ENCODE data around the gene SLC7A9.
"Not testable (repeated sequence)": the region's sequence is repeated elsewhere in the genome, so short reads cannot be mapped to it uniquely, and the experiment has no call there.

Gene SLC7A9

GRCh38 chr19:32824191-32824751 is 45.3 kb downstream of the SLC7A9 start:
- no peak for DNase-seq

- no peak for DNase-seq
Observed at GRCh38 chr19:32823747-32824102, 45.8 kb downstream of the SLC7A9 start.

- DNase-seq = no peak
Observed at GRCh38 chr19:32822916-32823746, 46.4 kb downstream of the SLC7A9 start.

- no peak for DNase-seq
Observed at GRCh38 chr19:32819419-32820400, 49.9 kb downstream of the SLC7A9 start.

GRCh38 chr19:32818536-32818935 is 51.0 kb downstream of the SLC7A9 start:
- no peak for DNase-seq

GRCh38 chr19:32817569-32818476 is 51.7 kb downstream of the SLC7A9 start:
- DNase-seq = no peak

GRCh38 chr19:32816555-32817099 is 52.9 kb downstream of the SLC7A9 start:
- DNase-seq = no peak

- no peak for DNase-seq
Observed at GRCh38 chr19:32814624-32815023, 54.9 kb downstream of the SLC7A9 start.

- DNase-seq = no peak
Observed at GRCh38 chr19:32813862-32814425, 55.6 kb downstream of the SLC7A9 start.

GRCh38 chr19:32812571-32812970 is 57.0 kb downstream of the SLC7A9 start:
- DNase-seq = no peak

- no peak for DNase-seq
Observed at GRCh38 chr19:32812036-32812435, 57.5 kb downstream of the SLC7A9 start.

- no peak for DNase-seq
Observed at GRCh38 chr19:32811151-32811550, 58.4 kb downstream of the SLC7A9 start.

- DNase-seq = no peak
Observed at GRCh38 chr19:32810452-32810851, 59.1 kb downstream of the SLC7A9 start.

GRCh38 chr19:32809754-32810153 is 59.8 kb downstream of the SLC7A9 start:
- DNase-seq = no peak

GRCh38 chr19:32809254-32809653 is 60.3 kb downstream of the SLC7A9 start:
- no peak for DNase-seq

- no peak for DNase-seq
Observed at GRCh38 chr19:32808236-32808635, 61.3 kb downstream of the SLC7A9 start.

GRCh38 chr19:32802840-32803239 is 66.7 kb downstream of the SLC7A9 start:
- DNase-seq = no peak

GRCh38 chr19:32800754-32801153 is 68.8 kb downstream of the SLC7A9 start:
- no peak for DNase-seq

- no peak for DNase-seq
Observed at GRCh38 chr19:32800191-32800590, 69.4 kb downstream of the SLC7A9 start.

- no peak for DNase-seq
Observed at GRCh38 chr19:32798201-32798600, 71.4 kb downstream of the SLC7A9 start.

GRCh38 chr19:32789429-32789828 is 80.1 kb downstream of the SLC7A9 start:
- DNase-seq = no peak

GRCh38 chr19:32787895-32788294 is 81.7 kb downstream of the SLC7A9 start:
- not testable (repeated sequence) for DNase-seq
